Measurements from ENCODE around the gene USP8.
"Not testable (repeated sequence)": the region's sequence is repeated elsewhere in the genome, so short reads cannot be mapped to it uniquely, and the experiment has no call there.

Gene USP8

DNA sequence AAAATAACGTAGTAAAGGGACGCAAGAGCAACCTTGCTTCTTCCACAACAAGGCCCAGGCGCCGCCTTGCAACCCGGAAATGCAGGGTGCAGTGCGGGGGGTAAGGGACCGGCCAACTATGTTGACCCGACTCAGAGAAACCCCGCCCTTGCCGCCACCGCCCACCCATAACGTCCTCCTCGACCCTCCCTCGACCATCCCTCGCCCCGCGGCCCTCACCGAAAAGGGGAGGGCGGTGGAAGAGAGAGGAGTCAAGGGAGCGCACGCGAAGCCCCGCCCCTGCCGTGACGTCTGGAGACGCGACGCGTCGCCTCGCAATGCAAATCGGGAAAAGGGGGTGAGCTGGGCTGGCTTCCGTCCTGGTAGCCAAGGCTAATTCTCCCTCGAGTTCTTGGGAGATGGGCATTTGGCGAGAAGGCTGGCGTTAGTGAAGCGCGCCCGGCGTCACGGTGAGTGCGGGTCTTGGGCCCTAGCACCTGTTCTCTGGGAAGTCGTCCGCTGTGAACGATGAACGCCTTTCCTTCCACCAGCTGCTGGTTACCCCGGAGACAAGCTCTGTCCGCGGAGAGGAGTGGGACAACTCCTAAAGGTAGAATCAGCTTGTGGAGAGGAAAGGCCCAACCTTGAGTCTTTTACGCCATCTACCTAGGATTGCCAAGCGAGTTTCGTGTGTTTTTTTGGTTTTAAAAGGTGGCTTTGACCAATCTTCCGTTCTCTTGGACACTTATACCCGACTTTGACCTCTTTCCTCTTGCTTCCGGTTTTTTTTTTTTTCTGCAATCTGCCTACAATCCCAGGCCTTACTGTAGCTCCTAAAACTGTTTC lies at the start of gene USP8:
USP8 (plus strand) TSS at position 340 of the 825 bp plus-strand sequence. CDS start 14,669 bp downstream, outside the sequence.
- DNase-seq: peak; percentile 95

DNA sequence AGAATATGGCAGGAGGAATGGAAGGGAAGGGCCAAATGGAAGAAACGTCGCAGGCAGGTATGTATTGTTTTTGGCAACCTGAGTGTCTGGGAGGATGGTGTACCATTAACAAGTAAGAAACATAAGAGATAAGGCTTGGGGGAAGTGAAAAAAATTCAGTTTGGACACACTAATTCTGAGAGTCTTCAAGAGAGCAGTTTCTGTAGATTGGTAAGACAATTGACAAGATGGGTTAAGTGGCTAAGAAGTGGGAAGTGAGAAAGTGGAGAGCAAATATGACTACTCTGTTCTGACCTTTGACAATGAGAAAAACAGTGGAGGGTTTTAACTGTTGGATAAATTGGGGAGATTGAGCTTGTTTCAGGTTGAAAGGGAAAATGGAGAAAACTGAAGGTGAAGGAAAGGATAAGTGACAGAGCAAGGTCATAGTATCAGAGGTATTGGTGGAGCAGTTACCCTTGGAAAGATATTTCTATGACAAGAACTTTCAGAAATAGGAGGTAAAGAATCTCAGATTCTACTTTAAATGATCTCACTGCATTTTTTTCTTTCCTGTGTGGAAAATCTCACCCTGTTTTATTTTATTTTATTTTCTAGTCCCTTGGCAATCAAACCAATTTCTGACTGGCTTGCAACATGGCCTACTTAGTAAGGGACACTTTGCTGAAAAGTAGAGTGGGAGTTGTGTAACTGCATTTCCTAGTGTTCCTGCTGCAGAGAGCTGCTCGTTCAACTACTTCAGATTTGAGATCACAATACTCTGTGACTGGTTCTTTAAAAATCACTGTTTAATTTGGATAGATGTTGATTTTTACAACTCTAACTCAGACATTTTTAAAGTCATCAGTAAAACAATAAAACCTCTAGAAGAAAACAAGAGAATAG lies 46.1 kb upstream of the USP8 start:
- DNase-seq: no peak

DNA sequence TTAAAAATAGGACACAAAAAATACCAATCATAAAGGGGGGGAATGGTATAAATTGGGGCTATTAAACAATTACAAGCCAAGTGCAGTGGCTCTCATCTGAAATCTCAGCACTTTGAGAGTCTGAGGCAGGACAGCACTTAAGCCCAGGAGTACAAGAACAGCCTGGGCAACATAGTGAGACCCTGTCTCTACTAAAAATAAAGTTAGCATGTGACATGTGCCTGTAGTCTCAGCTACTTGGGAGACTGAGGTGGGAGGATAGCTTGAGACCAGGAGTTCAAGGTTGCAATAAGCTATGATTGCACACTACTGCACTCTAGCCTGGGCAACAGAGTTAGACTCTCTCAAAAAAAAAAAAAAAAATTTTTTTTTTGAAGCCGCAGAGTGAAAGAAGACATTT lies 45.4 kb upstream of the USP8 start:
- DNase-seq: no peak

DNA sequence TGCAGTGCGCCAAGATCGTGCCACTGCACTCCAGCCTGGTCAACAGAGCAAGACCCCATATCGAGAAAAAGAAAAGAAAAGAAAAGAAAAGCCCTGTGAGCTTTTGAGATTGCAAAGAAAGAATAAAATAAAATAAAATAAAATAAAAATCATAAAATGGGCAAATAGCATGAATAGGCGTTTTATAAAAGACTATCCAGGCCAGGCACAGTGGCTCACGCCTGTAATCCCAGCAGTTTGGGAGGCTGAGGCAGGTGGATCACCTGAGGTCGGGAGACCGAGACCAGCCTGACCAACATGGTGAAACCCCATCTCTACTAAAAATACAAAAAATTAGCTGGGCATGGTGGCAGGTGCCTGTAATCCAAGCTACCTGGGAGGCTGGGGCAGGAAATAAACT lies 44.8 kb upstream of the USP8 start:
- not testable (repeated sequence) for DNase-seq

GRCh38 chr15:50380089-50380488 lies 44.1 kb upstream of the USP8 start:
- no peak for DNase-seq

DNA sequence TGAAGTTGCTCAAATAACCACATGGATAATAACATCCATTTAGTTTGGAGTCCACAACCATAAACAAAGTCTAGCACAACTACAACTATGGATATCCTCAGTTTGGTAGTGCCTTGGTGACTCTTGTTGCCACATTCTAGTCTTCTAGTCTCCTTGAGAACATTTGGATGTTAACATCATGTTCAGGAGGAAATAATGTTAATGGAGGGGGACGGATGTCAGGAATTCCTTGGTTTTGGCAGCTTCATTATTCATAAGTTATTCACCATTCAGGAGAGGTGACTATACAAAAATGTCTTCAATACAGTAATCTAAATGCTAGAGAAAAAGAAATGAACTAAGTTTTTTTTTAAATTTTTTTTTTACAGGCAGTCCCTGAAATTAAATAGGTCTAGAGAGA lies 42.8 kb upstream of the USP8 start:
- no peak for DNase-seq

DNA sequence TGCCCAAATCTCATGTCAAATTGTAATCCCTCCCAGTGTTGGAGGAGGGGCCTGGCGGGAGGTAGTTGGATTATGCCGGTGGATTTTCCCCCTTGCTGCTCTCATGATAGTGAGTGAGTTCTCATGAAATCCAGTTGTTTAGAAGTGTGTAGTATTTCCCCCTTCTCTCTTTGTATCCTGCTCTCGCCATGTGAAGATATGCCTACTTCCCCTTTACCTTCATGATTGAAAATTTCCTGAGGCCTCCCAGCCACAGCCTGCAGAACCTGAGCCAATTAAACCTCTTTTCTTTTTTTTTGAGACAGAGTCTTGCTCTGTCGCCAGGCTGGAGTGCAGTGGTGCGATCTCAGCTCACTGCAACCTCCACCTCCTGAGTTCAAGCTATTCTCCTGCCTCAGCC lies 41.8 kb upstream of the USP8 start:
- not testable (repeated sequence) for DNase-seq

DNA sequence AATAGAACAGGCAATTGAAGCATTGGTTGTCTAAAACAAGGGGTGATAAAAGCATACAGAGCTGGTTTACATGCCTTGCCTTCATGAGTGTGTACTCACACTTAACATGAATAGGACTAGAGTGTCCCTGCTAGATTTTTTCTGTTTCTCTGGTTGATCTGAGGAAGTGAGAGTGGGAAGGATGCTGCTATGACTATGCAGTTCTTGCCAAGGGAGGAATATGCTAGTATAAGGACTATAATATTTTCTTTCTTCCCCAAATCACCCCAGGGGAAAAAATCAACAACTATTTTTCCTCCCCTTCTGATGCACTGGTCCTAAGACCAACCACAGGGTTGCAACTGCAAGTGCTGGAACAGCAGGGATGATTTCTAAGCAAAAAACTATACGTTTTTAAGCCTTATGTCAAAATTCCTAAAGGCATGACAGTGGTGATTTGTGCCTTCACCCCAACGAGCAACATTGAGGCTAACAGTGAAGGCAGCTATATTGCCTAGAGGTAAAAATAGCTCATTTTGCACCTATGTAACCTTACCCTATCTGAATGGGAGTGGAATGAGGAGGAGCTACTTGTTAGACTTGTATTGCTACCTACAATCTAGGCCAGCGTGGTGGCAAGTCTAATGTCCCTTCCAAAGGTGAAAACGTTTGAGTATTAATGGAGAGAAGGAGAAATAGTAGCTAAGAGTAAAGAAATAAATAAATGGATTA lies 33.5 kb upstream of the USP8 start:
- DNase-seq: no peak

- not testable (repeated sequence) for DNase-seq
Measured at GRCh38 chr15:50391561-50391960, 32.6 kb upstream of the USP8 start.

DNA sequence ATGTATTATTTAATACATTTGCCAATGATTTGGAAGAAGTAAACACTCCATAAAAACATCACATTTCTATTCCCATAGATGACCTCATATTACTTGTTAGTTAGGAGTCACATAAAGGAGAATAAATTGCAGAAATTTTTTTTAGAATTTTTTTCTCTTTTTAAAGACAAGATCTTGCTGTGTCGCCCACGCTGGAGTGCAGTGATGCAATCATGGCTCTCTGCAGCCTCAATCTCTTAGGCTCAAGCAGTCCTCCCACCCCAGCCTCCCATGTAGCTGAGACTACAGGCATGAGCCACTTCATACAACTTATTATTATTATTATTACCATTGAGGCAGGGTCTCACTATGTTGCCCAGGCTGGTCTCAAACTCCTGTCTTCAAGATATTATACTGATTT lies 12.3 kb upstream of the USP8 start:
- no peak for DNase-seq

GRCh38 chr15:50414624-50415023 lies 9.6 kb upstream of the USP8 start:
- no peak for DNase-seq

GRCh38 chr15:50415752-50416404 lies 8.3 kb upstream of the USP8 start:
- peak; percentile 33 for DNase-seq

GRCh38 chr15:50416890-50417289 lies 7.3 kb upstream of the USP8 start:
- peak; percentile 5 for DNase-seq

GRCh38 chr15:50418041-50418583 lies 6.1 kb upstream of the USP8 start:
- DNase-seq: peak; percentile 36

DNA sequence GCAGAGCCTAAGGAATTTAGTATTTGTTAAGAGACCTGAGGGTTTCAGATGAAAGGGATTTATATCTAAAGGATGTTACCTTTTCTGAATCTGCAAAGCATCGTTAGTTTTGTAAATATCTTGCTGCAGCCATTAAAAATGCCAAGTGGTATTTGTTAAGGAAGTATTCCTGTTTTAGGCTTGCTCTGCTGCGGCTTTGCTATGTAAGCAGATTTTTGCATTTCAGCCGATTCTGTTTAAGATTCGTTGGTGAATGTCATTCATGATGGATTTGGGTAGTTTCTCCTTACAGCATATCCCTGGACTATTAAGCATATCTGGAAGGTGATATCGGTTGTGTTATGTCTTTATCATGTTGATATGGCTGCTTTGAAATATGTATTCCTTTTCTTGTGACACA lies 1.0 kb downstream of the USP8 start:
- DNase-seq: no peak

DNA sequence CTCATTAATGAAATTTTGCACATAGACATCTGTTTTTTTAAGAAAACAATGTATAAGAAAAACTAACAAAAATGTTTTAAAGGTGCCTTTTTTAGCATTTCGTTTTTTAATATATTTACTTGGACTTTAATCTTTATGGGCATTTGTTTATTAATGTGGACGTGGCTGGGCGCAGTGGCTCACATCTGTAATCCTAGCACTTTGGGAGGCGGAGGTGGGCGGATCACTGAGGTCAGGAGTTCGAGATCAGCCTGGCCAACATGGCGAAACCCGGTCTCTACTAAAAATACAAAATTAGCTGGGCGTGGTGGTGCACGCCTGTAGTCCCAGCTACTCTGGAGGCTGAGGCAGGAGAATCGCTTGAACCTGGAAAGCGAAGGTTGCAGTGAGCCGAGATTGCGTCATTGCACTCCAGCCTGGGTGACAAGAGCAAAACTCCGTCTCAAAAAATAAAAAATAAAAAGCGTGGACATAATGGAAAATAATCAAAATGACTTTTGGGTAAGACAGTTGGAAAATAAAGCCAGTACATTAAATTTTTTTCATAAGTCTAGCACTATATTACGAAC lies 1.6 kb downstream of the USP8 start:
- DNase-seq: not testable (repeated sequence)

DNA sequence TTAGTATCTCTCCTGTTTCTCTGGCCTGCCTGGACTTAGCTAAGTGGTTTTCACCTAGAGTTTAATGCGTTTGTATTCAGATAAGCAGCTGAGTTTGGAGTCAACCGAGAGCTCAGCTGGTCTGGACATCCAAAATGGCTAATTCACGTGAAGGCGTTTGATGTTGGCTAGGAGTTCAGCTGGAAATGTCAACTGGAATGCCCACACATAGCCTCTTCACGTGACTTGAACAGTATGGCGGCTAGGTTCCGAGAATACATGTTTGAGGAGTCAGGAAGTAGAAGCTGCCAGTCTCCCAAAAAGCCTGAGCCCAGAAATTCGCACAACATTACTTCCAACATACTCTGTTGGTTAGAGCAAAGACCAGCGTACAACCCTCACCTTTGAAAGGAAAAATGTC lies 2.2 kb downstream of the USP8 start:
- no peak for DNase-seq

- DNase-seq: no peak
Measured at GRCh38 chr15:50431204-50431603, 7.0 kb downstream of the USP8 start.

DNA sequence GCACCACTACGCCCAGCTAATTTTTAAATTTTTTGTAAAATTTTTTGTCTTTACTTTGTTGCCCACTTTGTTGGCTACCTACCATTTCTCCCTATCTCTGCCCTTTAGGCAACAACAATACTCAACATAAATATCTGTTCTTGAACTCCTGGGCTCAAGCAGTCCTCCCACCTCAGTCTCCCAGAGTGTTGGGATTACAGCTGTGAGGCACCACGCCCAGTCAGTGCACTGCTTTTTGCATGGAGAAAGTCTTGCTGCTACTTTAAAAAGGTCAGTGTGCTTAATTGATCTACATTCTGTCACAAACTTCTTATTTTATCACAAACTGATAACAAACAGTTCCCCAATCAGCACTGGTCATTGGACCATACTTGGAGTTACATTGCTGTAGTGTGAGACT lies 8.0 kb downstream of the USP8 start:
- no peak for DNase-seq

GRCh38 chr15:50435772-50436171 lies 11.6 kb downstream of the USP8 start:
- no peak for DNase-seq

DNA sequence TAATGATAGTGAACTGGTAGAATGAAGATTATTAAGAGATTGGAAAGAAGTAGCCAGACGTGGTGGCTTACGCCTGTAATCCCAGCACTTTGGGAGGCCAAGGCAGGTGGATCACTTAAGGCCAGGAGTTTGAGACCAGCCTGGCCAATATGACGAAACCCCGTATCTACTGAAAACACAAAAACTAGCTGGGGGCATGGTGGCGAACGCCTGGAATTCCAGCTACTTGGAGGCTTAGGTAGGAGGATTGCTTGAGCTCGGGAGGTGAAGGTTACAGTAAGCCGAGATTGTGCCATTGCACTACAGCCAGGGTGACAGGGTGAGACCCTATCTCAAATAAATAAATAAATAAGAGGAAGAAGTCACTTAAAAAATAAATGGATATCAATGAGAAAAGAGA lies 14.0 kb downstream of the USP8 start:
- DNase-seq: no peak

DNA sequence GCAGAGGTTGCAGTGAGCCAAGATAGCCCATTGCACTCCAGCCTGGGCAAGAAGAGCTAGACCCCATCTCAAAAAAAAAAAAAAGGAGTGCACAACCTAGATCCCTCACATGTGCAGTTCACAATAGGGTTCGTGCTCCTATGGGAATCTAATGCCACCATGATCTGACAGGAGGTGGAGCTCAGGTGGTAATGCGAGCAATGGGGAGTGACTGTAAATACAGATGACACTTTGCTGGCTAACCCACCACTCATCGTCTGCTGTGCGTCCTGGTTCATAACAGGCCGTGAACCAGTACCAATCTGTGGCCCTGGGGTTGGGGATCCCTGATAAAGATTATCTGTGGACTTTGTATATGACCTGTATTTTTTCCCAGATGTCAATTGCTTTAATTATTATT lies 16.7 kb downstream of the USP8 start:
- no peak for DNase-seq
